Putamen (tissue), 1 donor: ENCODE results near the gene SEMA6A.

Experiments
- DNase-seq: peaks from one replicate; pipeline ENCODE4 v3.0.0-alpha.2; 2016; ENCODE audit warnings: low spot score

The SEMA6A gene

GRCh38 chr5:116575326-116576052 is 866 bp upstream of the SEMA6A start:
- DNase-seq, result peak; percentile 57

GRCh38 chr5:116573702-116574366 is 789 bp downstream of the SEMA6A start:
- peak; percentile 32 for DNase-seq

DNA sequence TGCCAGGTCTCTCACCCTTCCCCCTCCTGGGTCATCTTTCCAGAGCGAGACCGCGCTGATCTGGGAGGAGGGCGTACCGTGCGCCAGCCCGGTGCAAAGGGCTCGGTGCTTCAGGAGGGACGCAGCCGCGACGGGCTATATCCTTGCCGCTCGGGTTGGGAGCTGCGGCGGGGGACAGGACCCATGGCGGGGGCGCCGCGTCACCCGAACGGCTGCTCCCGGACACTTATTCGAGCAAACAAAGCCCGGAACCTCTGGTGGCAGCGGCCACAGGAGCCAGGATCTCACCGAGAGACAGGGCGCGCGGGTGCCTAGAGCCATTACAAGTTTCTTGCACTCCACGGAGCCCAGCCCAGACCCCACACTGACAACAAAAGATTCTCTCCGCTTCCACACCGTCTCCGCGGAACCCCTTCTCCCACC is 1.3 kb downstream of the SEMA6A start:
- DNase-seq, result peak; percentile 32

GRCh38 chr5:116572350-116573278 is 2.0 kb downstream of the SEMA6A start:
- peak; percentile 49 for DNase-seq

DNA sequence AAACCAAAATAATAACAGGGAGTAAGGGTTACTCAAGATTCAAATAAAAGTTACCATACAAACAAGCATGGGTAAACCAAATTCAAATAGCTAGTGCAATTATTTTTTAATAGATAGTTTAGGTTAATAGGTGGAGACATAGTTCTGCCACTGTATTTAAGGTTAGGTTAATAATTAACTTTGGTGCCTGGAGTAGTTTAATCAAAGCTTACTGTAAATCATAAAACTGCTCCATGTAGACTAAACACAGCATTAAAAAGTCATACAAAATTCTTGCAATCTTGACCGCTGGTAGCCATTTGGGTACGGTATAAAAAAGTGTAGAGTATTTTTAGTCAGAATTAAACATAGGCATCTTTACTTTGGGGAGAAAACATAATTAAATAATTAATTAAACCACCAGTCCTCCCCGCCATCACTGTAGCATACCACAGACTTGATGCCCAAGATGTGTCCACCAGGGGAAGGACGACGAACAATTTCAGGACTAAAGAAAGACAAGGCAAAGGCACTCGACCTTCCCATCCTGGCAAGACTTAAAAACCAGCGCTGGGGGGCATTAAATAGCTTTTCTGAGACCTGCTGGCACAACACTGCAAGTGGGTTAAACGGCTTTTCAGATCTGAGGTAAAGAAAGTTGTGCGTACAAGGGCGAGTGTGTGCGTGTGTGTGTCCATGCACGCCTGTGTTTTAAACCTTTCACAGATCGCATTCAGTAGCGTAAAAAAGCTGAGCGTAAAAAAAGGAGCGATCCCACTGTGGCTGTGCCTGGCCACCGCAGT is 2.9 kb downstream of the SEMA6A start:
- no peak for DNase-seq

- DNase-seq, result no peak
Observed at GRCh38 chr5:116569999-116570398, 4.6 kb downstream of the SEMA6A start.

GRCh38 chr5:116567106-116567505 is 7.5 kb downstream of the SEMA6A start:
- DNase-seq, result no peak

DNA sequence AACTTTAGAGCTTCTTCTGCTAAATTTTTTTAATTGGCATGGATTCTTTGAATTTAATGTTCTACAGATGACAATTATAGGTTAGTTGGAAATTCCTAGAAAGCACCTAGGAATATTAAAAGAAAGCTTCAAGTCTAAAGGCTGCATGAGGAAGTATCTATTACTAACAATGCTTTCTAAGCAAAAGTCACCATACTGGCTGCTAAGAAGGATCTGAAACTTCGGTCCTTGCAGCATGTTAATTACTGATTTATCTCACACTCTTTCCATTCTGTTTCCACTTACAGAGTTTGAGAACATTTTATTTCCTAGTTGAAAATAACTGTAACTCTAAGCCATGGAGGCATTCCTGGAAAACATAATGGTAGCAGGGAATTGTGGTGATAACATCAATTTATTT is 8.4 kb downstream of the SEMA6A start:
- no peak for DNase-seq

GRCh38 chr5:116564756-116565490 is 9.7 kb downstream of the SEMA6A start:
- no peak for DNase-seq

DNA sequence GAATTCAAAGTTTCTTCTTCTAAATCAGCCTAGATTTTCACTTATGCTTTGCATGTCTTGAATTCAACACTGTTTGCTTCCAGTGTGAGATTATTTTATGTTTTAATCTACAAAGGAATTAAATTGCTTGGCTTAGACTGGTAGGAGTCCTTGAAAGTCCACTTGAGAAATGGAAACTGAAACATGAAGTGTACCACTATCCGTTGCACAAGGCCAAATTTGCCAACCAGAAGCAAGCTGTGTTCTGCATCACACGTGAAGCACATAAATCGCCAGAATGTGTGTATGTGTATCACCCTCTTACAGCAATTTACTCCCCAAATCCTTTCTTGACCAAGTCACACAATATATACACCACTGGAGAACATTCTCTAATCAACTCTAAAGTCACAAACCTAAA is 10.3 kb downstream of the SEMA6A start:
- no peak for DNase-seq

GRCh38 chr5:116563736-116564308 is 10.8 kb downstream of the SEMA6A start:
- no peak for DNase-seq

DNA sequence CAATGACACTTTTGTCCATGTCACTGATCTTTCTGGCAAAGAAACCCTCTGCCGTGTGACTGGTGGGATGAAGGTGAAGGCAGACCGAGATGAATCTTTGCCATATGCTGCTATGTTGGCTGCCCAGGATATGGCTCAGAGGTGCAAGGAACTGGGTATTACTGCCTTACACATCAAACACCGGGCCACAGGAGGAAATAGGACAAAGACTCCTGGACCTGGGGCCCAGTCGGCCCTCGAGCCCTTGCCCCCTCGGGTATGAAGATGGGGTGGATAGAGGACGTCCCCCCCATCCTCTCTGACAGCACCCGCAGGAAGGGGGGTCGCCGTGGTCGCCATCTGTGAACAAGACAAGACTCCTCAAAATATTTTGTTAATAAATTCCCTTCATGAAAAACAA is 12.0 kb downstream of the SEMA6A start:
- DNase-seq, result no peak

- no peak for DNase-seq
Observed at GRCh38 chr5:116561658-116562057, 13.0 kb downstream of the SEMA6A start.

DNA sequence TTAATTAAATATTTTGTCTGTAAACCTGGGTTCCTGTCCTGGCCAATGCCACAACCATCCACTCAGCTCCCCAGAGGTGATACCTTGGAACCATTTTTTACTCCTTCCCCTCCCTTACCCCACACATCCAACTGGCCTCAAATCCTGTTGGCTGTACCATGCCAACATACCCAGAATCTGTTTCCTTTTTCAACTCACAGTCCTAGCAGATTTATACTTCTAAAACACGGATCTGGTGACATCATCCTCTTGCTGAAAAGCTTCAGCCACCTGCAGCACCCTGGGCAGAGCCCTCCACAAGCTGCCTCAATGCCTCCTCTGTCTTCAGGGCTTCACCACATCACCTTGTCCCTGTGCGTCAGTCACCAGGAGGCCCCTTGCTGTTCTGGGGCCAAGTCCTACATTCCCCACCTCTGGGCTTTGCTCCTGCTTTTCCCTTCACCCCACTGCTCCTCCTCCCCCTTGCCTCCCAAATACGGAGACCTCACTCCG is 14.9 kb downstream of the SEMA6A start:
- no peak for DNase-seq

DNA sequence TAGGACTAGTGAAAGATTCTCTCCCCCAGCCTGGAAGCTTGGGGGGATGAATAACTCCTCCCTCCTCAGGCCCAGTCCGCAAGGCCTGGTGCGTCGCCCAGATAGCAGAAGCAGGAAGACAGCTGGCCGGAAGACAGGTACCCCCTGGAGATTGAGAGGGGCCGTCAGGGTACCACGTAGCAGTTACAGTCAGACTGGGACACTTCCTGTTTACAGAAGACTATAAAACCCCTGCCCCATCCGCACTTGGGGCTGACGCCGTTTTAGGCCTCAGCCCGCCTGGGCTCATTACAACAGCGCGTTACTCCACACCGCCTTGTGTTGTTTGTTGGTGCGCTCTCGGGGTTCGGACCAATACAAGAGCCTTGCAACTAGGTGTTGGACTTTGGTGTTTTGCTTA is 15.4 kb downstream of the SEMA6A start:
- DNase-seq, result peak; percentile 37

DNA sequence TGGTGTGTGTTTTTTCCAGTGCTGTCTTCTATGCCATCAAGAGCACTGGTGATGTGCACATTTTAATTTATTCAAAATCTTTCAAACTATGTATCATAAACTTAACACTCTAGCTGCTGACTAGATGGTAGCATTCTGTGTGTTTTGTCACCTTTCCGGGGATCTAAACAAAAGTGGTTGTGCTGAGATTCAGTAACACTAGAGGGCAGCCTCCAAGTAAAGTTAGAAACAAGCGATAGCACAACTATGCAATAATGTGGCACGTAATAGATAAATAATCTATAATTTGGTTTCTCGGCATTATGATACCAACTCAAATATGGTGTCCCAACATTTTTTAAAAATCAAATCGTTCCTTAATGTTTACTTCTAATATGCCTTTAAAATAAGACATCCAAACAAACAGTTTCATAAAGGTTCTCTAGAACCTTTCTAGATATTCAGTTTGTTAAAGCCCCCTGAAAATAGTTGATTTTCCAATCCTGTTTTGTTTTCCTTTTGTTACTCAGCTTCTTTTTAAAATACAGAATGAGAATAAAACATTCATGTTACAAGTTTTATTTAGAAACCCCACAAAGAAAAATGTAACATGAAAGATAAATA is 16.9 kb downstream of the SEMA6A start:
- DNase-seq, result peak; percentile 44

GRCh38 chr5:116554764-116555163 is 19.9 kb downstream of the SEMA6A start:
- peak; percentile 59 for DNase-seq

GRCh38 chr5:116553366-116553765 is 21.3 kb downstream of the SEMA6A start:
- peak; percentile 88 for DNase-seq

DNA sequence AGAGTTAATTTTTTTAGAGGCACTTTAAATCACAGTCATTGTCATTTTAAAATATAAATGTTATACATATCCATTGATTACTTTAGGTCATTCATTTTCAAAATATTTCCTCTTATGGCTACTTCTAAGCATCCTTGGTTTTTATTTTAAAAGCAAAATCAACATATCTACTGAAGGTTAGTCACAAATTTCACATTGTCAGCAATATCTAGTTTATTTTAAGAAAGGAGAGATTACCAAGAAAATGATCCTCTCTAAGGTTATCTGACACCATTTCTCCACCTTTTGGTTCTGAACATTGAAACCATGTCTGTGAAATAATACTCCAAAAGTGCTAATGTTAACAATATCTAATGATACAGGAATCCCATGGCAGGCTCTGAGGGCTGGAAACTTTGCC is 24.5 kb downstream of the SEMA6A start:
- no peak for DNase-seq

- no peak for DNase-seq
Observed at GRCh38 chr5:116546743-116547124, 27.9 kb downstream of the SEMA6A start.
